Upper lobe of right lung (tissue), 1 donor: ENCODE measurements around the gene WDR73. TPM values are rescaled to one million over a fixed set of nuclear protein-coding genes. Genes with fewer than 3 reads are reported as not detected.
A peak's percentile ranks its signal among the peaks of the same experiment; 100 is the strongest.

ENCODE experiments used
- ATAC-seq: fragments of 200-7000 bp; cut with Tn5 transposase; one replicate; pipeline ENCODE4 v1.9.1; 2020; ENCODE audit warnings: mild to moderate bottlenecking, moderate library complexity
- DNase-seq: peaks from one replicate; pipeline ENCODE4 v3.0.0-alpha.2; 2020
- H3K27ac ChIP-seq: fragments of 200-600 bp; one replicate; pipeline ENCODE4 v1.8.0; 2022
- H3K27me3 ChIP-seq: fragments of 200-600 bp; one replicate; pipeline ENCODE4 v1.8.0; 2022; ENCODE audit warnings: mild to moderate bottlenecking
- H3K36me3 ChIP-seq: fragments of 200-600 bp; one replicate; pipeline ENCODE4 v1.8.0; 2022
- H3K4me1 ChIP-seq: fragments of 200-600 bp; one replicate; pipeline ENCODE4 v1.8.0; 2022
- H3K4me3 ChIP-seq: fragments of 200-600 bp; one replicate; pipeline ENCODE4 v1.8.0; 2022; ENCODE audit warnings: mild to moderate bottlenecking
- H3K9me3 ChIP-seq: fragments of 200-600 bp; one replicate; pipeline ENCODE4 v1.8.0; 2022
- intact Hi-C: fragments of 100-400 bp; cut with DNase I; formaldehyde crosslinking; loops from one replicate; pipeline ENCODE4 v1.11.0; 2022
- total RNA-seq: library from RNA; stranded (reverse); fragmentation: NEBNext Ultra II Directional; extraction: Animal tissue kit (Norgen Biotek cat#: 25700); gene quantifications from one replicate; pipeline ENCODE4 v1.2.1, GENCODE V29; 2021
- TF ChIP-seq, protein P1 (sequence below): fragments of 200-600 bp; IDR thresholded peaks from one replicate; pipeline ENCODE4 v1.8.0; 2022; ENCODE audit warnings: antibody characterized with exemption
- donor health status: DM: no; HTN: yes; CAD: no; lungs with severe emphysema.

WDR73 gene
- total RNA-seq, 1 donor from 2014 or later, result 29.4 TPM

DNA sequence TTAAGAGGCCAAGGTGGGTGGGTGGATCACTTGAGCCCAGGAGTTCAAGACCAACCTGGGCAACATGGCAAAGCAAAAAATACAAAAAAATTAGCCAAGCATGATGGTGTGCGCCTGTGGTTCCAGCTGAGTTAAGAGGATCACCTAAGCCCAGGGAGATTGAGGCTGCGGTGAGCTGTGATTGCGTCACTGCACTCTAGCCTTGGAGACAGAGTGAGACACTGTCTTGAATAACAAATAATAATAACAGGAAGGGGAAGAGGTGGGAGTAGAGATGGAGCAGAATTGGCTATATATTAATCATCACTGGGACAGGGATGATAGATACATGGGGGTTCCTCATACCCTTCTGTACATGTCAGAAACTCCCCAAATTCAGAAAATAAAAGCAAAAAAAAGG lies 27.7 kb upstream of the WDR73 start:
- ATAC-seq (peak; percentile 67), DNase-seq (no peak)

DNA sequence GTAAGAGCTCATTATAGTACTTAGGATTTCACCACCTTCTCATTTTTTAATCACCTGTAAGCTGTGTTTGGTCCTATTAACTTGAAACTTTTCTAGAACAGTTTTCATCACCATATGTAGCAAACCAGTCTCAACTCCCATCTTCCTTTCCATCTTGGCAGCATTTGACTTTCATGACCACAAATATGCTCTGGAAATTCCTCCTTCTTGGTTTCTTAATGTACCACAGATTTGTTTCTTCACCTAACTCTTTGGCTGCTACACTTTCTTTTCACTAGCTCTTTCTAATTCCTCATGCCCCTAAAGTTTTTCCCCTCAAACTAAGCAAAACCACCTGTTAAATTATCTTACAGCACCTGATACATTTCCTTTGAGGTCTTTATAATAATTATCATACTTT lies 17.1 kb upstream of the WDR73 start:
- intact Hi-C loops, result no loop called here
- H3K4me3 ChIP-seq, result no peak overlapping the region
- peaks cover 64% of the 10 kb centered on the region for H3K36me3 ChIP-seq
- TF ChIP-seq, protein P1, sequence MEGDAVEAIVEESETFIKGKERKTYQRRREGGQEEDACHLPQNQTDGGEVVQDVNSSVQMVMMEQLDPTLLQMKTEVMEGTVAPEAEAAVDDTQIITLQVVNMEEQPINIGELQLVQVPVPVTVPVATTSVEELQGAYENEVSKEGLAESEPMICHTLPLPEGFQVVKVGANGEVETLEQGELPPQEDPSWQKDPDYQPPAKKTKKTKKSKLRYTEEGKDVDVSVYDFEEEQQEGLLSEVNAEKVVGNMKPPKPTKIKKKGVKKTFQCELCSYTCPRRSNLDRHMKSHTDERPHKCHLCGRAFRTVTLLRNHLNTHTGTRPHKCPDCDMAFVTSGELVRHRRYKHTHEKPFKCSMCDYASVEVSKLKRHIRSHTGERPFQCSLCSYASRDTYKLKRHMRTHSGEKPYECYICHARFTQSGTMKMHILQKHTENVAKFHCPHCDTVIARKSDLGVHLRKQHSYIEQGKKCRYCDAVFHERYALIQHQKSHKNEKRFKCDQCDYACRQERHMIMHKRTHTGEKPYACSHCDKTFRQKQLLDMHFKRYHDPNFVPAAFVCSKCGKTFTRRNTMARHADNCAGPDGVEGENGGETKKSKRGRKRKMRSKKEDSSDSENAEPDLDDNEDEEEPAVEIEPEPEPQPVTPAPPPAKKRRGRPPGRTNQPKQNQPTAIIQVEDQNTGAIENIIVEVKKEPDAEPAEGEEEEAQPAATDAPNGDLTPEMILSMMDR, result no peak
- H3K4me1 ChIP-seq, result no peaks in the 10 kb centered on the region
- no peak for ATAC-seq
- H3K27me3 ChIP-seq, result no peaks in the 10 kb centered on the region
- no peaks in the 10 kb centered on the region for H3K9me3 ChIP-seq
- H3K27ac ChIP-seq, result no peak overlapping the region
- no peak for DNase-seq

More for the DNA sequence above, 27.7 kb upstream of the WDR73 start:
- Histone ChIP-seq H3K4me3 (no peak overlapping the region), H3K9me3 (no peaks in the 10 kb centered on the region), H3K27me3 (no peaks in the 10 kb centered on the region), H3K27ac (no peak overlapping the region), H3K36me3 (peaks cover 61% of the 10 kb centered on the region), H3K4me1 (no peaks in the 10 kb centered on the region)
- TF ChIP-seq, protein P1, result no peak
- intact Hi-C loops, result no loop called here

DNA sequence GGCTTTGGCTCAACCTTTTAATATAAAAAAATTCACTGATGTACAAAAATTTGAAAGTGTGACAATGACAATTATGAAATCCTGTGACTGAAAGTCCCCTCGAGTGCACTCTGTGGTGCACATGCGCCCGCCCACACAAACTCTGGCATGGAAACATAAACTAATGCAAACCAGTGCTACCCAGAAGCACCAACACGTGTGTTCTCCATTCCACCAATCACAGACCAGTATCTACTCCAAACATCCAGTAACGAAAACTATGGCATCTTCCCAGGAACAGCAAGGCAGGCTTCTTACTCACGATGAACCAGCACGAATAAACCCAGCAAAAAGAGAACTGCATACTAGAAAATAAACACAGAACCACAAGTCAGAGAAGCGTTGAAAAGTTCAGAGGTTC lies 15.6 kb upstream of the WDR73 start:
- H3K36me3 ChIP-seq, result peaks cover 60% of the 10 kb centered on the region
- intact Hi-C loops, result no loop called here
- no peak for ATAC-seq
- DNase-seq, result no peak
- no peaks in the 10 kb centered on the region for H3K4me1 ChIP-seq
- TF ChIP-seq, protein P1, result no peak
- no peaks in the 10 kb centered on the region for H3K9me3 ChIP-seq
- H3K27me3 ChIP-seq, result no peaks in the 10 kb centered on the region
- H3K27ac ChIP-seq, result no peak overlapping the region
- H3K4me3 ChIP-seq, result no peak overlapping the region

DNA sequence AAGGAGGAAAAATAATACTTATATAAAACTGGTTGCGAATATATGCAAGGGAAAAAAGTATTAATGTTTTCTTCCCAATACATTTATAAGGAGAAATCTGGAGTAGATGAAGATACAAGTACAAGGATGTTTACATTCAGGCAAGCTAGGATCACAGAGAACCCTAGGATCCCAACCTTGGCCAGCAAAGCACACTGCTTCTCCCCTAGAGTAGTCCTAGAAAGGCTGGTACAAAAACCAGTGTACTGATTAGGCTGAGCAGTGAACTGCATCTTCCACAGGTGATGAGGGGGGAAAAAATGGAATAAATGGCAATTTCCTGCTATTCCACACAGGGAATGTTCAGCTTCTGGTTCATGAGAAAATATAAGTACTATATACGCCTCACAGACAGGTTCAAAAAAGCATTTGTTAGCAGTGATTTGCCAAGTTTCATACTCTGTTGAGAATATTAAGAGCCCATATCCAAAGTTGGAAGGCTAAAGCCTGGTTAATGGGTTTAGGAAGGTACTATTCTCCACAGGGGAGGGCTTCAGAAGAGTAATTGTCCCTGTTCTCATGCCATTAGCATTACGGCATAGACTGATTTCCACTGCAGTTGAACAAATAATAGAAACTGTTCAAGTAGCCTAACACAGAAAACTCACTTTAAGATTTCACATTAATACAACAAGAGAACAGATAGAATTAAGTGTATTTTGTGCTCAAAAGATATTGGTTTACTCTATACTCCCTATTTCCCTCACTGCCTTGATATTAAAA lies 14.3 kb upstream of the WDR73 start:
- ATAC-seq, result no peak
- Histone ChIP-seq H3K9me3 (no peaks in the 10 kb centered on the region), H3K27me3 (no peaks in the 10 kb centered on the region), H3K4me1 (no peaks in the 10 kb centered on the region), H3K27ac (no peak overlapping the region), H3K4me3 (no peak overlapping the region), H3K36me3 (peaks cover 49% of the 10 kb centered on the region)
- no peak for DNase-seq
- intact Hi-C loops, result no loop called here
- TF ChIP-seq, protein P1, result no peak

DNA sequence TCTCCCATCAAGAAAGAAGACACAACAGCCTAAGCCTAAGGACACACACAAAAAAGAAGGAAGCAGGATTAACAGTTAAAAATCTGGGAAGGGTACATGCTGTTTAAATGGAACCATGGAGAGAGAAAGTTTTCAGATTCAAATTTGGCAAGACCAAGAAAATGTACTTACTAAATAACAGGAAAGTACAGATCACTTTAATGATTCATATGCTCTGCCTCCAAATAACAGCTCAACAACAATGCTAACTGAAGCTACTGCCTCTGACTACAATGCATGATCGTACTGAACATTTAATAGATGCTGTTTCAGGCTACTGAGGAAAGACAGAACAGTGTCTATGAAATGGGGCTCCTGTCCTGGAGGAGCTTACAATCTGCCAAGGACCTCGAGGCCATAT lies 12.3 kb upstream of the WDR73 start:
- peaks cover 49% of the 10 kb centered on the region for H3K36me3 ChIP-seq
- intact Hi-C loops, result no loop called here
- no peak for ATAC-seq

More for the DNA sequence above, 12.3 kb upstream of the WDR73 start:
- TF ChIP-seq, protein P1, result no peak
- Histone ChIP-seq H3K4me1 (no peaks in the 10 kb centered on the region), H3K27ac (no peak overlapping the region), H3K9me3 (no peaks in the 10 kb centered on the region), H3K4me3 (no peak overlapping the region), H3K27me3 (no peaks in the 10 kb centered on the region)
- no peak for DNase-seq
